Epithelial cell of proximal tubule (primary cell): ENCODE data around the gene TBC1D4. TPM values are rescaled to one million over a fixed set of nuclear protein-coding genes. Genes with fewer than 3 reads are reported as not detected.

Experiments
- DNase-seq: peaks from one replicate; pipeline ENCODE4 v3.0.0-alpha.2; 2011; ENCODE audit warnings: low read depth
- H3K4me3 ChIP-seq: 2 replicates; pipeline ENCODE4 v1.5.1; 2011; ENCODE audit warnings: low read depth, mild to moderate bottlenecking, low read length
- total RNA-seq: library from RNA; depleted of rRNA; stranded (reverse); fragments of >200 nt; gene quantifications from 2 replicates; pipeline ENCODE4 v1.2.3, GENCODE V29; 2015
- TF ChIP-seq, protein P1 (sequence below): conservative IDR thresholded peaks from 2 replicates; pipeline ENCODE4 v1.5.1; 2012; ENCODE audit warnings: low read depth, mild to moderate bottlenecking, low read length

TBC1D4 gene
- total RNA-seq, 1 donor from 2014 or later: 20.9 TPM

GRCh38 chr13:75395066-75395465, 86.9 kb downstream of the TBC1D4 start:
- DNase-seq: no peak
- no peak overlapping the region for H3K4me3 ChIP-seq
- TF ChIP-seq, protein P1, sequence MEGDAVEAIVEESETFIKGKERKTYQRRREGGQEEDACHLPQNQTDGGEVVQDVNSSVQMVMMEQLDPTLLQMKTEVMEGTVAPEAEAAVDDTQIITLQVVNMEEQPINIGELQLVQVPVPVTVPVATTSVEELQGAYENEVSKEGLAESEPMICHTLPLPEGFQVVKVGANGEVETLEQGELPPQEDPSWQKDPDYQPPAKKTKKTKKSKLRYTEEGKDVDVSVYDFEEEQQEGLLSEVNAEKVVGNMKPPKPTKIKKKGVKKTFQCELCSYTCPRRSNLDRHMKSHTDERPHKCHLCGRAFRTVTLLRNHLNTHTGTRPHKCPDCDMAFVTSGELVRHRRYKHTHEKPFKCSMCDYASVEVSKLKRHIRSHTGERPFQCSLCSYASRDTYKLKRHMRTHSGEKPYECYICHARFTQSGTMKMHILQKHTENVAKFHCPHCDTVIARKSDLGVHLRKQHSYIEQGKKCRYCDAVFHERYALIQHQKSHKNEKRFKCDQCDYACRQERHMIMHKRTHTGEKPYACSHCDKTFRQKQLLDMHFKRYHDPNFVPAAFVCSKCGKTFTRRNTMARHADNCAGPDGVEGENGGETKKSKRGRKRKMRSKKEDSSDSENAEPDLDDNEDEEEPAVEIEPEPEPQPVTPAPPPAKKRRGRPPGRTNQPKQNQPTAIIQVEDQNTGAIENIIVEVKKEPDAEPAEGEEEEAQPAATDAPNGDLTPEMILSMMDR: no peak

DNA sequence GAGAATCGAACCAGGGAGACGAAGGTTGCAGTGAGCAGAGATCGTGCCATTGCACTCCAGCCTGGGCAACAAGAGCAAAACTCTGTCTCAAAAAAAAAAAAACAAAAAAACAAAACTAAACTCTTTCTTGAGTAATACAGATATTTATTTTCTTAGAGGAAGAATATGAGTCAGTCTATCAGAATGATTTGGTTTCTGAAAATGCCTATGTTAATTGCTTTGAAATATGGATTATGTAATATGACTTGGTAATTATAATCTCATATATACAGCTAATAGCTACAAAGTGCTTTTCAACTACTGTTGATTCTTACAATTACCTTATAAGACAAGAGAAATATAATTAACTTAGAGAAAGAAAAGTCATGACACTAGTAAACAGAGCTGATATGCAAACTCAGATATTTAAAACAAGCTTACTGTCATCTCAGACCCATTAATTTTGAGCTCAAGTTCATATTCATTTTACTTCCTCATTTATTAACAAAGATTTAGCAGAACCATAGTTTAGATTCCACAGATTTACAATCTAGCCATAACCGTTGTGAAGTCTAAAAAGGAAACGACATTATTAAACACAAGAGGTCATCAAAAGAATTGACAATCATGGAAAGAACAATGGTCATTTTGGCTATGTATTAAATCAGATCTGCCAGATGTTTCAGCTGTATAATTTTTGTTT, 88.0 kb downstream of the TBC1D4 start:
- no peak for DNase-seq
- TF ChIP-seq, protein P1: no peak
- H3K4me3 ChIP-seq: no peak overlapping the region

DNA sequence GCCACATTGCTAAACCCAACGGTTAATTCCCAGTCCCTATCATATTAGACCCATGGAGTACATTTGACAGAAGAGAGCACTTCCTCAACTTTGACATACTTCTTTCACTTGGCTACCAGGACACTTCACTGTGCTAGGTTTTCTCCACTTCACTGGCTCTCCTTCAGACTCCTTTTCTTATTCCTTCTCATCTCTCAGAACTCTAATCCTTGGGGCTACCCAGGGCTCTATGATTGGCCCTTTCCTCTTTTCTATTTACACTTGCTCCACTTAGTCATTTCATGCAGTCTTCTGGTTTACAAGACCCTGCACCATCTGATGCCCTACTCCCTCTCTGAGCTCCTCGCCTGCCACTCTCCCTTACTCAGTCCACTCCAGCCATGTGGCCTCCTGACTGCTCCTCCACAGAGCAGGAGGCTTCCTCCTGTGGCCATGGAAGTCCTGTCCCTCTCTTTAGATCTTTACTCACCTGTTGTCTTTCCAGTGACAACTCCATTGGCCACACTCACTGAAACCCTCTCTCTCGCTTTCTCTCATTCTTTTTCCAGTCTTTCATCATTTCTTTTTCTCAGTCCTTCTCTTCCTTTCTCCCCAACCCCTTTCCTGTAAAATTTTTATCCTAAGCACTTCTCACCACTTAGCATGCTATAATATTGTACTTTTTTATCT, 90.4 kb downstream of the TBC1D4 start:
- no peak overlapping the region for H3K4me3 ChIP-seq
- no peak for DNase-seq
- TF ChIP-seq, protein P1: no peak

- TF ChIP-seq, protein P1: no peak
- H3K4me3 ChIP-seq: no peak overlapping the region
- no peak for DNase-seq
Observed at GRCh38 chr13:75390229-75390628, 91.7 kb downstream of the TBC1D4 start.

GRCh38 chr13:75385708-75386083, 96.3 kb downstream of the TBC1D4 start:
- TF ChIP-seq, protein P1: no peak
- H3K4me3 ChIP-seq: no peak overlapping the region
- DNase-seq: no peak

DNA sequence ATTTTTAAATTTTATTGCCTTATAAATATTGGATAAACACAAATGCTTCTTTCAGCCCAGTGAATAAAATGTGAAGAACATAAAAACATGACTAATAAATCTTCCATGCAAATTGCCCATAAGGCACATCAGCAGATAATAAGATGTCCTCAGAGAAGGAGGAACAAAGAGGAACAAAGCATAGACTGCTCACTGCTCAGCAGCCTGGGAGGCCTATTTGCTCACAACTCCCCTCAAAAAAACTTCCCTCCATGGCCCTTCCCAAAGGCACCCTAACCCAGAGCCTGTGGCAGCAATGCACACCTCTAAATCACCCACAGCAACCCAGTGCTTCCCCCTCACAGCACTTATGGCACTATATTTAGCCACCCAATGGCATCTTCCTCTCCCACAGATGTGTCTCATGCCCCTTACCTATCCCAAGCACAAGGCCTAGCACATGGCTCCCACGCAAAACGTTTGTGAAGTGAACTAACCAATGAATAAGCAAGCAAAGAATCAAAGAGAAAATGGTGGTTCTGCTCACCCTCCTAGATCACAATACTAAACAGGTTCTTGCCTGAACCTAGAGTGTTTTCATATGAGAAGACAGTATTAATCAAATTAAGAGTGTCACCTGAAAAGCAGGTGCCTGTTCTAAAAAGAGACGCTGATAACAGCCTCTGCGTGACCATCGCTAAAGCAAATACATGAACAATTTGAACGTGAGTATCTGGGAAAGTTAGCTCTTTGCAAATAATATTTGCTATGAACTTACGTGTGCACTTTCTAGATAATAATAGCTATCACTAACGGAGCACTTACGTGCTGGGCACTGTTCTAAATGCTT, 96.9 kb downstream of the TBC1D4 start:
- H3K4me3 ChIP-seq: no peak overlapping the region
- TF ChIP-seq, protein P1: no peak
- DNase-seq: no peak
